NCI-H1436 treated with DMSO at 0.1 percent for 48 hours (cell line): ENCODE measurements around the gene AKAP8L.
"Not testable (repeated sequence)": the region's sequence is repeated elsewhere in the genome, so short reads cannot be mapped to it uniquely, and the experiment has no call there.

Source experiments
- DNase-seq: peaks from one replicate; lab custom pipeline; 2025; lab: John Stamatoyannopoulos, UW

Gene AKAP8L

DNA sequence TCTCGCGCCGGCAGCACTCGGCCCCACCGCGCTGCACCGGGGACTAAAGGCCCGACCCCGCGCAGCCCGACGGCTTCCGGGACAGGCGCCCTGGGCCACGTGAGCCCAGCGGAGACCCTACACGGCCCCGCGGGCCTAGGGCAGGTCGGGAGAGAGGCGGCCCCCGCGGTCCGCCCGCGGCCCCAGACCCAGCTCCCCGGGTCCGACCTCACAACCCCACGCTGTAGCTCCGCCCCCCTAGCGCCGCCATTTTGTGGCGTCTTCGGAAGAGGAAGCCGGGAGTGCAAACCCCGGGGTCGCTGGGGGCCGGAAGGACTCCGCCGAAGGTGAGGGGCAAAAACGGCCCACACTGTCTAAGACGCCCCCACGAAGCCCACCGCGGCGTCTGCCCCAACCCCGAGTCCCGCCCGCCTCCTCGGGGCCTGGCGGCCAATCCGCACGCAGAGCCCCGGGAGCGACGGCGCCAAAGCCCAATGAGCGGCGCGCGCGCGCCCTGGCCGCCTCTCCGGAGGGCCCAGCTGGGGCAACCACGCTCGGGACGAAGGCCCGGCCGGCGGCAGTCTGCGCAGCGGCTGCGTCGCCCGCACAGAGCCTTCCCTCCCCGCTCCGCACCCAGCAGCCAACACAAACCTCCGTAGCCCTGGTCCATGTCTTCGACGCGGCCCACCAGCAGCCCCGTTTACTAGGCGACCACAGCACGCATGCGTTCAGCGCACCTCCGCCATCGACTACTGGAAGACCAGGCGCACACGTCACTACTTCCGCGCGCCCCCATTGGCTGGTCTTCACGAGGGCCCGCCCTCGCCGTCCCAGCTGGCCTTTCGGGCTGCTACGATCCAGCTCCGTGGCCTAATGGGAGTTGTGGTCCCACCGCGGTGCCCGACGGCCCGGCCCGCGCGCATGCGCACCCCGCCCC is 39.4 kb downstream of the AKAP8L start, which contains the start of gene AKAP8:
TSS of gene AKAP8 (minus strand) at position 705 of the 916 bp plus-strand sequence. CDS start at position 649, 56 bp downstream.
- DNase-seq = peak; percentile 91

DNA sequence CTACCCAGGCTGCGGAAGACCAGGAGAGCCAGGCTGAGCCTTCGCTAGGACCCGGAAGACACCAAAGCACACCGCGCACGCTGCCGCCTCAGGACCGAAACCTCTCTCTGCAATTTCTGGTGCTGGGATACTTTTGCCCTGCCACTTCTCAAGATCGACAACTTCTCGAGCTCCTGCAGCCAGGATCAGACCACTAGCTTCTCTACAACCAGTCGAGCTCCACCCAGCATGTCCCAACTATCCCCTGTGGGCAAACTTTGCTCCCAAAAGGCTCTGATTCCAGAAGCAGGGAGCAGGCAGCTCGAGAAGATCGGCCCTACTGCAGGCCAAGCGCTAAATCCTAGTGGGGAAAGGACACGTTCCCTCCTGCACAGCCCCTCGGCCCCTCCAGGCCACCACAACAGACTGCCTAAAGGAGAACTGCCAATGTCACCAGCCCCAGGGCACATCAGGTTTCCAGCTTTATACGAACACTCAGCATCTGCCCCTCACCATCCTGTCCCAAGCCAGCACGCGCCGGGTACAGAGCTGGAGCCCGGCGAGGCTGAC is 40.2 kb downstream of the AKAP8L start:
- no peak for DNase-seq

DNA sequence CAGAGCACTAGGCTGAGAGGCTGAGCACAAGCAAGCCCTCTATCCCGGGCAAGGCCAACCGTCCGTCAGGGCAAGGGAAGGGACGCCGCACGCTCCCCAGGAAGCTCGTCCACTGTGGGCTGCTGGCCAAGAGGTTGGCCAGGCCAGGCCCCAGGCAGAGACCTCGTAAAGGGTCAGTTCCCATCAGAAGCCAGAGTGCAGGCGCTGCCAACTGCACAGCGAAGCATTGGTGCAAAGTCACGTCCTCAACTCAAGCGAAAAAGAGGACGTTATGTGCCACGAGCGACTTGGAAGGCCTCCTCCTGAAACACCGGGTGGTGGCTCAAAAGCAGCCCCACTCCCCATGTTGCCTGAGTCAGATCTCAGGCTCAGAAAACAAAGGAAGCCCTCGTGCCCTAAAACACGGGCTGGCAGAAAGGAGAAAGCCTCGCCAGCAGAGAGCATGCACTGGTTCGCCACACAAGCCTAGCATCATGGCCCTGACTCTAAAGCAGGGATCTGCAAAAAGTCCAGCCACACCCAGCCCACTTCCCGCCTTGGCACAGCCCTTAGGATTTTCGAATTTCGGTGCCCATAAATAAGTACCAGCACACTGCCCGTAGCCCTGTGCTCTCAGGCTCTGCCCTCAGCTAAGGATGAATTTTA is 43.9 kb downstream of the AKAP8L start:
- DNase-seq = no peak

DNA sequence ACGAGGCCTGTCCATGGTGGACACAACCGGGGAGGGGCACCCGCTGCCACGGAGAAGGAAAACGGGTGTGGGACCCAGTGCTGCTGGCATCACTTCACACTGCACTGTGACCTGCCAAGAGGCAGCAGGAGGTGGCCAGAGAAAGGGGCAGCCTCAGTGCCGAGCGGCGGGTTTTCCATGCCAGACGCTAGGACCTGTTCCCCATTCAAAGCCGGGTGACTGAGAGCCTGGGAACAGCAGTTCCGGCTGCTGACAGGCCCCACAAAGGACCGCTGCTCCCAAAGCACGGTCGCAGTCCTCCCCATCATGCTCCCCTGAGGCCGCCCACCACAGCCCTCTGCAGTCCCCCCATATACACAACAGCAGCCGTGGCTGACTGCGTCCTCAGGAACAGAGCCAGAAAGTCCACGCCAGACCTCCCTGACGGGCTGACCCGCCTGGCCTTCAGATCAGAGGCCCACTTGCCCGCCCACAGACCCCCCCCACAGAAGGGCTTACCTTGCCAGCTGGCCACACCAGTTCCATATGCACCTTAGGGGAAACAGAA is 44.6 kb downstream of the AKAP8L start:
- DNase-seq = no peak

DNA sequence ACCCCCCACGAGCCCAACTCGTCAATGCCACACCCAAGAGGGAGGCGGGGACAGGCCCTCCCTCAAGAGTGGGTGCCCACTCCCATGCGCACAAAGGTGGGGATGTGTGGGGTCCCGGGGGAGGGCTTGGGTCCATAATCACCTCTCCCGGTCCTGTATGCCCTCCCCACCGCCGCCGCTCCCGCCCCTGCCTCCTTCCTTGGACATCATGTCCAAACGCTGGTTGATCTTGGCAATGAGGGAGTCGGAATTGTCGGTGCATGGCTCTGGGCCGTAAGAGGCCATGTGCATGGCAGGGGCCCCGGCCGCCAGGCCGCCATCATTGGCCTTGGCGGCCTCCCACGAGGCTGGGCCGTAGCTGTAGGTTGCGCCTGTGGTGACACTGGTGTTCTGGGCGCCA is 45.1 kb downstream of the AKAP8L start:
- no peak for DNase-seq

DNA sequence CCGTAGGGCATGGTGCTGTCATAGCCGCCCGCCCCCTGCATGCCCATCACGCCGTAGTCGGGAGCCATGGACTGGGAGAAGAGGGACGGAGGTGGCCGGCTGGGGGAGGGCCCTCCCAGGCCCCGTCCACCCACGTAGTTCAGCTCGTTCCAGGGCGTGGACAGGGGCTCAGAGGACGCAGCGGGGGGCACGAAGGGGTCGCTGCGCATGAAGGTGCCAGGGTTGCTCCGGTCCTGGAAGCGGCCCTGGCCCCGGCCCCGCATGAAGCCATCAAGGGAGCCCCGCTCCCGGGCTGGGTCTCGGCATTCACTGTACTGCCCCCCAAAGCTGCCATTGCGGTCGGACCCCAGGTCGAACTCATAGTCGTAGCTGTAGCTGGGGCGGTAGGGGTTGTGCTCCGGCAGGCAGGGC is 45.9 kb downstream of the AKAP8L start:
- no peak for DNase-seq

DNA sequence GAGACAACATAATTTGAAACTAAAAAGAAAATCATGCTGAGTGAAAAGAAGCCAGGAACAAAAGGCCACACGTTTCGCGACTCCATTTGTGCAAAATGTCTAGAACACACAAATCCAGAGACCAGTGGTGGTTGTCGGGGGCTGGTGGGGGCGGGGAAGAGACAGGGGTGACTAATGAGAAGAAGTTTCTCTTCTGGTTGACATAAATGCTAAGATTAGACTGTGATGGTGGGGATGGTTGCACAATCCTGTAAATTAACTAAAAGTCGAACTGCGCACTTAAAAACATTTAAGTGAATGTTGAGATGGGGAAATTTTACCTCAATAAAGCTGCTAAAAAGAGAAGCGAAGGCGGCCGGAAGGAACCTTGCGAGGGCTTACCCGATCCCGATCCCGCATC is 46.3 kb downstream of the AKAP8L start:
- no peak for DNase-seq

DNA sequence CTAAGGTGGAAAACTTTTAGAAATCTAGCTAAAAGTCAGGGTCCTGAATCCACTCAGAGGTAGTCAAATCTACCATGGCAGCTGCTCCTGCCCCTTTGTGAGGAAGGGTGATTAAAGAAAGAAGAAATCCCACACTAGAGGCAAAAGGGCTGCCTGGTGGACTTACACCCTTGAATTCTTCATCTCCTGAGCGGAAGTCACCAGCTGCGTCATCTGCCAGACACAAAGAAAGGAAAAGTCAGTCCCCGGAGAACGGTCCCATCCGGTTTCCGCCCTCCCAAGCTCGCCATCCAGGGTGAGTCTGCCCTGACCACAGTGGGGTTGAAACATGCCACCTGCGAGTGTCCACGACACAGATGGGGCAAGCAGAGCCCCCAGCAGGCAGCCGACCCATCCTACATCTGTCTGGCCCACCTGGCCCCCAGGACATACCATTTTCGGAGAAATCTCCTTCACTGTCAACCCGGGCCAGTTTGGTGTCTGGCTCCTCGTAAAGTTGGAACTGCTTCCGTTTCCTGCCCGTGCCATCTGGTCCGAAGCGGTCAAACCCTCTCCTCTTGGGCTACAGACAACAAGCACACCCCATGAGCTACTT is 46.9 kb downstream of the AKAP8L start:
- no peak for DNase-seq

DNA sequence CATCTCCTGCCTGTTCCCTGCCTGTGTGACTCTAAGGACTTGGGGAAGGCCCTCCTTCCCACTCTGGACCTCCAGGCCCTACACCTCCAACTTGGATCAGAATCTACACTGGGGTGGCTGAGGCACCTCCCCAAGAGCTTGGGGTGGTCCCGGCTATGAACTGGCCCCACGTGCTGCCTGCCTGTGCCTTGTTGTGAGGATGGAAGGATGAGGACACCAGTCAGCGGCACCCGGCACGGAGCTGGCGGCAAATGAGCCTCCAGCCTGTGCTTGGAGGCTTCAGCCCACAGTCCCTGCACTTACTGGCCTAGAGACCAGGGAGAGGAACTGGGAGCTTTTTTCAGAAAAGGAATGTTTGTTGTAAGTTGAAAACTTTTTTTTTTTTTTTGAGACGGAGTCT is 47.7 kb downstream of the AKAP8L start:
- no peak for DNase-seq

DNA sequence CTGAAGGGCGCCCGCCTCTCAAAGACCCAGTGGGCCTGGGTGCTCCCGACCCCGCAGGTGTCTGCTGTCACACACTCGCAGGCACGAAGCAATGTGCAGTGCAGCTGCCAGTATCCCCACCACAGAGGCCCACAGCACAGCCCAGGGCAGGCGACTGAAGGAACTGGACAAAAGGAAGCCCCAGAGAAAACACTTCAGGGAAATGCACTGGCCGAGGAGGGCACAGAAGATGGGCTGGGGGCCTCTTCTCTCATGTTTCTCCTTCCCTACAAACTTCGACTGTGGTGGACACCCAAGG is 49.2 kb downstream of the AKAP8L start:
- no peak for DNase-seq

DNA sequence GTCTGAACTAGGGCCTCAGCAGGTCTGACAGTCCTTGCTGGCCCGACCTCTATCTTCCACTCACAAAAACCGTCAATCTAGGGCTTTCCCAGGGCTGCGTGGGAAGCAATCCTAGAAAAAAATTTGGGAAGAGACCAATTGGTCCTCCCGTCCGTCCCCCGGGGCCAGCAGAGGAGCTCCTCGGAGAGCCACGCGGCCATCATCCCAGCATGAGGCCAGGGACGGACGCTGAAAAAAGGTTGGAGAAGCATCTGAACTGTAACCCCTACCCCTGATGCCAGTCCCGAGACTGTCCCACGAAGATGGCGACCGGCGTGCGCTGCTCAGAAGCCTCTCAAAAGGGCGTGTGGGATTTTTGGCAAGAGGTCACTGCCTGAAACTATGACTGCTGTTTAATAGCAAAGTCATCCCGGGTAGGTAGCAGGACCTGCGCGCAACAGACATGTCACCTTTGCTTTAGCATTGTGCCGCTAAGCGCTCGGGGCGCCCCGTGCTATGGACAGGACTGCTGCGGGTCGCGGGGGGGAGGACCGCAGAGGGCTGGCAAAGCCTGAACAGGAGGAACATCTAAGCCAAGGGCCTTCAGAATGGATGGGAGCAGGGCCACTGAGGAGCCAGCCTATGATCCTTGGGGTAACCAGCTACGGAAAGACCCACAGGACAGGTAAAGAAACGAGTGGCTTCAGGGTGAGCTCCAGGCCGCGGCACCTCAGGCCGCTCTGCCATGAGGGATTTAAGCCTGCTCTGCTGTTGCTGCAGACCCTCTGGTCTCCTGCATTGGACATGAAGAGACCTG is 49.8 kb downstream of the AKAP8L start:
- no peak for DNase-seq

DNA sequence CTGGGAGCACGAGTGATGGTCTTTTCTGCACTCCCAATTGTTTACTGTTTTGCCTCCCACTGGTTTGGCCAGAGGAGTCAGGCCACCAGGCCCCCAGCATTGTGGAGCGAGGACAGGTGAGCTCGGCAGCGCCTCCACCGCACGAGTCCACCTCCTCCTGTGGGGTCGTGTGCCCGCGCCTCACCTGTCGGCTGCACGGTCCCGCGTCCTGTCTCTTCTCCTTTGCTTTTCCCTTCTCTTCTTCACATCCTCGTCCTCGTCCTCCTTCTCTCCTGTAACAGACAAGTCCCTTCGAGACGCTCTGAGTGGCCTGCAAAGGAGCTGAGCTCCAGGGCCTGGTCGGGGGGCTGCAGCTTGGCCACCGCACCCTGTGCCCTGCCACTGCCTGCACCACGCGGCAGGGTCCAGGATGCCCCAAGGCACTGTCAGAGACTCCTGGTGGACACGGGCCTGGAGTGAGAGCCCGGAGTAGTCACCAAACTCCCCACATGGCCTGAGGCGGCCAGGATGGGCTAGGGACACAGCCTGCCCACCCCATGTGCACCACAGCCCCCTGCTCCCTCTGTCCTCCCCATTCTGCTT is 50.6 kb downstream of the AKAP8L start:
- DNase-seq = no peak

DNA sequence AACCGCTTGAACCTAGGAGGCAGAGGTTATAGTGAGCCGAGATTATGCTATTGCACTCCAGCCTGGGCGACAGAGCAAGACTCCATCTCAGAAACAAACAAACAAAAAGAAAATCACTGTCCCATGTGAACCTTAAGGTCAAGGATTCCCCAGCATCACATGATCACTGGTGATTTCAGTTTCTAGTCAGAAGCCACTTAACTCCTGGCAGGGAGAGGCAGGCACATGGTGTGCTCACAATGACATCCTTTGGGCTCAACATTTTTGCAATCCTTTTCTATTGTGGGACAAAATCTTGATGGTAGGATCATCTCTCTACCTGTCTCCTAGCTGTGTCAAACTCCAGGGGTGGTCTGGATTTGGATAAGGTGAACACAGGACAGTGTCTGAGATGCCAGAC is 51.3 kb downstream of the AKAP8L start:
- no peak for DNase-seq

DNA sequence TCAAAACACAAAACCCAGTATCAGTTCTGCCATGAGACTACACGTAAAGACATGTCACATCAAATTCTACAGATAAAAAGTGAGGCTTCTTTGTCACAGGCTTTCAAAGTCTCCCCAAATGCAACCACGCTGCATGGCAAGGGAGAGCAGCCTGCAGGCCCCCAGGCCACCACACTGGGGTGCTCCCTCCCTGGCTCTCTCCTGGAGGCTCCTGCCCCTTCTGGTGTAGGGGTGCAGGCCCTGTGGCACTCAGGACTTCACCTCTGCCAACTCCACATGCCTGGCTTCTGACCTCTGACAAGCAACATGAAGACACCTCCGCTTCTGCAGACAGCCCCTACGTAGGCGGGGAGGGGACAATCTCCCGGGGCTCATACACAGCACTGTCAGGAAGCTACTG is 53.5 kb downstream of the AKAP8L start:
- no peak for DNase-seq

DNA sequence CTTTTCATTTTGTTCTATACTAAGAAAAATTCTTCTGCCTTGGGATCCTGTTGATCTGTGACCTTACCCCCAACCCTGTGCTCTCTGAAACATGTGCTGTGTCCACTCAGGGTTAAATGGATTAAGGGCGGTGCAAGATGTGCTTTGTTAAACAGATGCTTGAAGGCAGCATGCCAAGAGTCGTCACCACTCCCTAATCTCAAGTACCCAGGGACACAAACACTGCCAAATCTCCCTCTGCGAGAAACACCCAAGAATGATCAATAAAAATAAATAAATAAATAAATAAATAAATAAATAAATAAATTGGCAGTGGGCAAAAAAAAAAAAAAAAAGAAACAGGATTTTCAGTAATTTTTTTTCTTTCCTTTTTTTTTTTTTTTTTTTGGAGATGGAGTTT is 55.0 kb downstream of the AKAP8L start:
- not testable (repeated sequence) for DNase-seq

DNA sequence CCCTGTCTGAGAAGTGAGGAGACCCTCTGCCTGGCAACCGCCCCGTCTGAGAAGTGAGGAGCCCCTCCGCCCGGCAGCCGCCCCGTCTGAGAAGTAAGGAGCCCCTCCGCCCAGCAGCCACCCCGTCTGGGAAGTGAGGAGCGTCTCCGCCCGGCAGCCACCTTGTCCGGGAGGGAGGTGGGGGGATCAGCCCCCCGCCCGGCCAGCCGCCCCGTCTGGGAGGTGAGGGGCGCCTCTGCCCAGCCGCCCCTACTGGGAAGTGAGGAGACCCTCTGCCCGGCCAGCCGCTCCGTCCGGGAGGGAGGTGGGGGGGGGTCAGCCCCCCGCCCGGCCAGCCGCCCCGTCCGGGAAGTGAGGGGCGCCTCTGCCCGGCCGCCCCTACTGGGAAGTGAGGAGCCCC is 55.7 kb downstream of the AKAP8L start:
- DNase-seq = not testable (repeated sequence)

DNA sequence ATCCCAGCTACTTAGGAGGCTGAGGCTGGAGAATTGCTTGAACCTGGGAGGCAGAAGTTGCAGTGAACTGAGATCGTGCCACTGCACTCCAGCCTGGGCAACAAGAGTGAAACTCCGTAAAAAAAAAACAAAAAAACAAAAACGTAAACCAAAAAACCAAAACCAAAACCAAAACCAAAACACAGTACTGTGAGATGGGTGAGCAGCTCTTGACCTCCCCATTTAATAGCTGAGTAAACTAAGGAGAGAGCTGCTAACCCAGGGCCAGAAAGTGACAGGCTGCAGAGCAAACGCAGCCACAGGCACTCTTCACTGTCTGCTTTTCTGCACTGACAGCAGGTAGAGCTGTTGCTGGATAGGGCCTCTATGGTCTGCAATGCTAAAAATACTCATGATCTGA is 58.8 kb downstream of the AKAP8L start:
- not testable (repeated sequence) for DNase-seq

DNA sequence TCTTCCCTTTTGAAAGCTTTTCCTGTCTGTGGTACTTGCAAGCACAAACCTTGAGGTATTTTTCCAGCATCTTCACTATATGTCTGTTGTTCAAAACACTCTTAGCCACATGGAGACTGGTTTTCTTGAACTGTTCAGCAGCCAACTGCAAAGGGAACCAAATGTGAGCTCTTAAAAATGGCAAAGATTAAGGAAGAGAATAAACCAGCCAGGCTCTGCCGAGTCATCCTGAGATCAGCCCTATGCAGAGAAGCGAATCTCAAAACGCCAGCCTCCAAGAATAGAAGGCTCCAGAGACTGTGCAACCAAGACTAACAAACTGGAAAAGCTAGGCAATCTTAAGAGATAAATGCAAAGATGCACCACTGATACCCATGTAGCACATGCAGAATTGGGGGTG is 59.9 kb downstream of the AKAP8L start:
- DNase-seq = no peak

DNA sequence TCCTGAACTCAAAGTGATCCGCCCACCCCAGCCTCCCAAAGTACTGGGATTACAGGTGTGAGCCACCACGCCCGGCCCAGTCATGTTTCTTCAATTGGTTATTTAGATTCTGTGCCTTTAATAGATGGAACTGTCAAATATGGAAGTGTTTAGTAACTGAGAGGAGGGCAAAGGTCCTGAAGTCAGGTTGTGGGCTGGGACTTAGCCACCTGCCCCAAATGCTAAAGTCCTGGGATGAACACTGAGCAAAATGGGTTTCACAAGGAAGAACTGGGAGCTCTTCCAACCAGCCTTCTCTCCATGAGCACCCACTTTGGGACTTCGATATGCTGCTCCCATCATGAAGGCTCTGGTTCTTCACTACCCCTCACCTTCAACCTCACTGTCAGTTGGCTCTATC is 60.9 kb downstream of the AKAP8L start:
- DNase-seq = no peak

DNA sequence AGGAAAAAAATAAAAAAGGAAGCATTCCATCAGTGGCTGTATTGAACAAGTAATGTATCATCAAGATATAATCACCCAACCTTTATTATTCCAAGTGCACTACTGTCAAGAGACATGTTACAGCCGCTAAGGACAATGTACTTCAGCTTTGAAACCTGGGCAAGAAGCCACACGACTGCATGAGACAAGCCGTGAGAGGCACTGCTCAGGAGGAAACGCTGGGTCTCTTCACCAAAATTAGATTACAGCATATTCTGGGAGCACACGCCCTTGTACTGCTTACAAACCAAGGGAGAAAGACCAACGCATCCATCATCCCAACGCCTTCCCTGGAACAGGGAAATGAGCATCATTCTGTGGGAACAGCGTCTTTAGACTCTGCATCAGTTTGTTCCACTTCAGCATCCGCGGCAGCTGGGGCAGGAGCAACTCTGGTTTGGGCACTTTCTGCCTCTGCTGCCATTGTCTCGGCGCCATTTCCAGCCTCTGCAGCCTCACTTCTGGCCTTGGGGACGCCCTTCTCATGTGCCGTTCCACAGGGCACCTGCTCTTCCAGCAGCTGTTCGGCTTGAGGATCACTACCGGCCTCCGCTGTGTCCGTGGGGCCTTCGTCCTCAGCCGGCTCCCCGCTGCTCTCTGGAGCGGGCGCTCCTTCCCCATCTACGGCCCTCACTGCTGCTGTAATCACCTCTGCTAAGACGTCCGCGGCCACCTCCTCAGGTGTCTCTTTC is 64.1 kb downstream of the AKAP8L start:
- no peak for DNase-seq

DNA sequence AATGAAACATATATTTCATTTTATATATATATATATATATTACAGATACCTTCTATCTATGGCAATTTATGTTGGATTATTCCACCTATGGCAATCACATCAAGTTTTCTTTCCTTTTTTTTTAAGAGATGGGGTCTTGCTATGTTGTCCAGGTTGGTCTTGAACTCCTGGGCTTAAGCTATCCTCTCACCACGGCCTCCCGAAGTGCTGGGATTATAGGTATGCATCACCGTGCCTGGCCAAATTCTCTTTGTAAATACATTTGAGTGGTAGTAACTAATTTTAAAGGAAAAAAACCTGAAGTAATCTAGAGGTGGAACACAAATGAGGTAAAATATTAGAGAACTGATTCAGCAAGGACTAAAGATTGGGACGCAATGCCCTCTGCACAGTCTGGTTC is 64.9 kb downstream of the AKAP8L start:
- DNase-seq = no peak
